ENCODE measurements around the gene RNF144B. TPM values are rescaled to one million over a fixed set of nuclear protein-coding genes. Genes with fewer than 3 reads are reported as not detected.

The RNF144B gene
- total RNA-seq = 2.7 and 26.9 TPM in 2 replicates

DNA sequence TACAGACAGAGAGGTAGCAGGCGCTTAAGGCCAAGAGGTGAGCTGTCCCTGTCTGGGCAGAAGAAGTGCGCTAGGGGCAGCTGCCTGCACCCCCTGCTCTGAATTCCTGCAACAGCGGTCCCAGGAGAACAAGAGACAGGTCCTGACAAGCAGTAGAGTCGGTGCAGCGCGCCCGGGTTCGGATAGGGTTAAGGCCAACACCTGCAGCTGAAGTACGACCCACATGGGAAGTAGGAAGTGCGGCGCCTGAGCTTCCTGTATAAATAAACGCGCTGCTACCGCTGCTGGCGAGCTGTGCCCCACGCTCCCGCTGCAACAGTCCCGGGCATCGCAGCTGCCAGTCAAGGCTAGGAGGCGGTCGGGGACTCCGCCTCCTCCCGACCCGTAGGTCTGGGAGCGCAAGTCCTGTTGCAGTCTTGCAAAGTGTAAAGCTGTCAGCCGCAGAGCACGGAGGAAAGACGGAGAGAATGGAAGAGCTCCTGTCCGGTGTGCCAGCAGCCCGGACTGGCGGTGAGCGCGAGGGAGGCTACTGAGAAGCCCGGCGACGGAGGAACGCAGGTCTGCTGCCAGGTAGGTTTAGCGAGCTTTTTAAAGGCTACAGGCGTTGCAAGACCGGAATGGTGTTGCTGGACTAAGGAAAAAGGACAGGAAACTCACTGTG lies at the start of gene RNF144B:
RNF144B (plus strand) TSS at position 290 of the 661 bp plus-strand sequence. CDS start 12,185 bp downstream, outside the sequence.

Other genes with a start within 250 kb of the RNF144B start
- gene TPMT, start 232.3 kb upstream of the RNF144B start, total RNA-seq = 7.5 and 8.7 TPM in 2 replicates
- gene KDM1B, start 231.9 kb upstream of the RNF144B start, total RNA-seq = 13.3 and 17.8 TPM in 2 replicates
- 36.1 and 62.0 TPM in 2 replicates for gene DEK, start 122.8 kb upstream of the RNF144B start, total RNA-seq

All from placental epithelial cell (primary cell).